Measurements from ENCODE around the gene RGS3. TPM values are rescaled to one million over a fixed set of nuclear protein-coding genes. Genes with fewer than 3 reads are reported as not detected.
"Not testable (repeated sequence)": the region's sequence is repeated elsewhere in the genome, so short reads cannot be mapped to it uniquely, and the experiment has no call there.

RGS3 gene
- total and polyA plus RNA-seq, 7 experiments from 2014 or later: 4.9 to 43.4 (median 11.6) TPM

DNA sequence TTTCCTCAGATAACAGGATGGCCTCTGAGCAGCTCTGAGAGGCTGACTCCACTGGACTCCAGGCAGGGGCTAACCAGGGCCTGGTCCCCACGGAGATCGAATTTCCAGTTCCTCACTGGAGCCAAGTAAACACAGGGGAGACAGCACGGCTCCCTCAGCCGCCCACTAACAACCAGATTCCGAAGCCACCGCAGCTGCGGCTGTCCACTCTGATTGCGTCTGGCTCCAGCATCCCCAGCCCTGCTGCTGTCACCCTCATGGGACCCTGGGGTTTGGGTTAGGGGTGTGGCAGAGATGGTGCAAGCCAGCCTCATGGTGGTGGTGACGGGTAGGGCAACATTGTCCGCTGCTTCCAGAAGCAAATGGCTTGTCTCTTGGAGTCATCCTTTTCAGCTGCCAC, 172.6 kb downstream of the RGS3 start:
- no peaks in the 10 kb centered on the region for H3K4me1 ChIP-seq (ENCODE audit: control insufficient read depth in 2 of 2, insufficient read depth in 2 of 2, low read length in 2 of 2)
- ChIA-PET POLR2A (no interaction called here), CTCF (no interaction called here)
- peaks cover 0 to 5% (median 0%) of the 10 kb centered on the region in 7 donors for H3K4me1 Mint-ChIP-seq
- no peaks in the 10 kb centered on the region for H3K36me3 Mint-ChIP-seq
- no peak overlapping the region for H3K27ac Mint-ChIP-seq
- ATAC-seq (no peak), DNase-seq (no peak)
- intact Hi-C loops (cut with micrococcal nuclease): no loop called here
- no peaks in the 10 kb centered on the region for H3K9me3 ChIP-seq (ENCODE audit: control insufficient read depth in 2 of 3, low read length in 3 of 3)
- peaks cover 0 to 3% (median 0%) of the 10 kb centered on the region in 11 donors for H3K9me3 Mint-ChIP-seq
- H3K27ac ChIP-seq (ENCODE audit: low read depth, low read length): no peak overlapping the region
- no peaks in the 10 kb centered on the region for H3K27me3 ChIP-seq (ENCODE audit: control insufficient read depth in 2 of 2, insufficient read depth in 2 of 2, low read length in 2 of 2)
- H3K27me3 Mint-ChIP-seq: peaks cover 0 to 20% (median 4%) of the 10 kb centered on the region in 5 donors
- no peak overlapping the region for H3K4me3 Mint-ChIP-seq
- H3K4me3 ChIP-seq (ENCODE audit: low read length): no peak overlapping the region
- H3K36me3 ChIP-seq (ENCODE audit: control insufficient read depth in 2 of 3, insufficient read depth in 3 of 3, low read length in 3 of 3): no peaks in the 10 kb centered on the region

DNA sequence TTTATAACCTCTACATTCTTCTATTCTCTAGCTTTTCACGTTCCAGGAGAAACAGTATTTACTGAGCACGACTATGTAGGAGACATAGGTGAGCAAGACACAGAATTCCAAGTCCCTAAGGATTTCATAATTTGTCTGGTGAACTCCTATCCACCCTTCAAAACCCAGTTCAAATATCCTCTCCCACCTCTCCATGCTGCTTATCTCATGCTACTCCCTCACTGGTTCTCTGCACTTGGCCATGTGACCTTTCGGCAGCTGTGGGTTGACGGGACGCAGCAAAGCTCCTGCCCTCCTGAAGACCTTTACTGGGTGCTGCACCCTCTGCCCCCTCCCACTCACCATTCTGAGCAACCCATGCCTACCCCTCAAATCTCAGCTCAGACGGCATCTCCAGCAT, 173.2 kb downstream of the RGS3 start:
- no peaks in the 10 kb centered on the region for H3K9me3 ChIP-seq (ENCODE audit: control insufficient read depth in 2 of 3, low read length in 3 of 3)
- Mint-ChIP-seq H3K27me3 (peaks cover 0 to 20% (median 4%) of the 10 kb centered on the region in 5 donors), H3K4me3 (no peak overlapping the region), H3K4me1 (peaks cover 0 to 5% (median 0%) of the 10 kb centered on the region in 7 donors), H3K36me3 (no peaks in the 10 kb centered on the region), H3K9me3 (peaks cover 0 to 3% (median 0%) of the 10 kb centered on the region in 11 donors), H3K27ac (no peak overlapping the region)
- H3K27me3 ChIP-seq (ENCODE audit: control insufficient read depth in 2 of 2, insufficient read depth in 2 of 2, low read length in 2 of 2): no peaks in the 10 kb centered on the region
- no peak for DNase-seq
- no peak overlapping the region for H3K4me3 ChIP-seq (ENCODE audit: low read length)
- intact Hi-C loops (cut with micrococcal nuclease): no loop called here
- CTCF ChIA-PET: no interaction called here
- H3K27ac ChIP-seq (ENCODE audit: low read depth, low read length): no peak overlapping the region
- no peaks in the 10 kb centered on the region for H3K36me3 ChIP-seq (ENCODE audit: control insufficient read depth in 2 of 3, insufficient read depth in 3 of 3, low read length in 3 of 3)
- no peaks in the 10 kb centered on the region for H3K4me1 ChIP-seq (ENCODE audit: control insufficient read depth in 2 of 2, insufficient read depth in 2 of 2, low read length in 2 of 2)
- POLR2A ChIA-PET: no interaction called here
- no peak for ATAC-seq

DNA sequence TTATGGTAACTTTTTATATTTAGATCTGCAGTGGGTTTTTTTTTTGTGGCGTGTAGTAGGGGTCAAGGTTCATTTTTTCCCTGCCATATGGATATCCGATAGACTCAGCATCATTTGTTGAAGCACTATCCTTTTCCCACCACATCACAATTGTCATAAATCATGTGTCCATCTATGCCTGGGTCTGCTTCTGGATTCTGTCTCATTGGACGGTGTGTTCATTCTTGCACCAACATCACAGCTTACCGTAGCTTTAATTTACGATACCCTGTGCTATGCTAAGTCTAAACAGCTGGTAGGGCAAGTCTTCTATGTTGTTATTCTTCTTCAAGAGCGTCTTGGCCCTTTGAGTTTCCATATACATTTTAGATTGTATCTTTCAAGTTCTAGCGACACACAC, 175.0 kb downstream of the RGS3 start:
- intact Hi-C loops (cut with micrococcal nuclease): no loop called here
- Mint-ChIP-seq H3K4me1 (peaks cover 0 to 1% (median 0%) of the 10 kb centered on the region in 7 donors), H3K27ac (no peak overlapping the region), H3K36me3 (no peaks in the 10 kb centered on the region), H3K4me3 (no peak overlapping the region), H3K27me3 (peaks cover 0 to 22% (median 6%) of the 10 kb centered on the region in 5 donors), H3K9me3 (peaks cover 0 to 8% (median 1%) of the 10 kb centered on the region in 11 donors)
- Histone ChIP-seq H3K27me3 (ENCODE audit: control insufficient read depth in 2 of 2, insufficient read depth in 2 of 2, low read length in 2 of 2) (no peaks in the 10 kb centered on the region), H3K9me3 (ENCODE audit: control insufficient read depth in 2 of 3, low read length in 3 of 3) (no peaks in the 10 kb centered on the region), H3K27ac (ENCODE audit: low read depth, low read length) (no peak overlapping the region), H3K36me3 (ENCODE audit: control insufficient read depth in 2 of 3, insufficient read depth in 3 of 3, low read length in 3 of 3) (no peaks in the 10 kb centered on the region), H3K4me1 (ENCODE audit: control insufficient read depth in 2 of 2, insufficient read depth in 2 of 2, low read length in 2 of 2) (no peaks in the 10 kb centered on the region), H3K4me3 (ENCODE audit: low read length) (no peak overlapping the region)
- ATAC-seq: no peak
- CTCF ChIA-PET: interaction anchor here (0.7 kb wide), 1 partner anchor 899 kb away, joined by 3 read pairs; no protein-coding TSS in a partner anchor
- no peak for DNase-seq
- POLR2A ChIA-PET: no interaction called here

DNA sequence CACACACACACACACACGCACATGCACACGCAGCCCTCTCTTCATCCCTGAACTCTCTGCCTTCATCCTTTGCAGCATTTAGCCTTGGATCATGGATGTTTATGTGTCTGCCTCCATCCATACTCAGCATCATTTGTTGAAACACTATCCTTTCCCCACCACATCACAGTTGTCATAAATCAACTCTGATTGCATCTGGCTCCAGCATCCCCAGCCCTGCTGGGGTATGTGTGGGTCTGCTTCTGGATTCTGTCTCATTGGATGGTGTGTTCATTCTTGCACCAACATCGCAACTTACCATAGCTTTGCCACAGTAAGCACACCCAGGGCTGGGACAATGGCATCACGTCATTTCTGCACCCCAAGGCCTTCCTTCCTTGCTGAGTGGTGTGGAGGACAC, 175.4 kb downstream of the RGS3 start:
- H3K27ac Mint-ChIP-seq: no peak overlapping the region
- no peaks in the 10 kb centered on the region for H3K36me3 ChIP-seq (ENCODE audit: control insufficient read depth in 2 of 3, insufficient read depth in 3 of 3, low read length in 3 of 3)
- H3K4me3 Mint-ChIP-seq: no peak overlapping the region
- DNase-seq (no peak), ATAC-seq (no peak)
- no peaks in the 10 kb centered on the region for H3K27me3 ChIP-seq (ENCODE audit: control insufficient read depth in 2 of 2, insufficient read depth in 2 of 2, low read length in 2 of 2)
- peaks cover 0 to 1% (median 0%) of the 10 kb centered on the region in 7 donors for H3K4me1 Mint-ChIP-seq
- no peaks in the 10 kb centered on the region for H3K36me3 Mint-ChIP-seq
- no peak overlapping the region for H3K27ac ChIP-seq (ENCODE audit: low read depth, low read length)
- H3K4me3 ChIP-seq (ENCODE audit: low read length): no peak overlapping the region
- intact Hi-C loops (cut with micrococcal nuclease): no loop called here
- ChIA-PET CTCF (interaction anchor here (0.6 to 0.7 kb wide), 2 partner anchors 578 to 899 kb away, joined by 3 read pairs; no protein-coding TSS in a partner anchor), POLR2A (no interaction called here)
- peaks cover 0 to 25% (median 10%) of the 10 kb centered on the region in 5 donors for H3K27me3 Mint-ChIP-seq
- H3K9me3 ChIP-seq (ENCODE audit: control insufficient read depth in 2 of 3, low read length in 3 of 3): no peaks in the 10 kb centered on the region
- no peaks in the 10 kb centered on the region for H3K4me1 ChIP-seq (ENCODE audit: control insufficient read depth in 2 of 2, insufficient read depth in 2 of 2, low read length in 2 of 2)
- peaks cover 0 to 12% (median 2%) of the 10 kb centered on the region in 11 donors for H3K9me3 Mint-ChIP-seq

DNA sequence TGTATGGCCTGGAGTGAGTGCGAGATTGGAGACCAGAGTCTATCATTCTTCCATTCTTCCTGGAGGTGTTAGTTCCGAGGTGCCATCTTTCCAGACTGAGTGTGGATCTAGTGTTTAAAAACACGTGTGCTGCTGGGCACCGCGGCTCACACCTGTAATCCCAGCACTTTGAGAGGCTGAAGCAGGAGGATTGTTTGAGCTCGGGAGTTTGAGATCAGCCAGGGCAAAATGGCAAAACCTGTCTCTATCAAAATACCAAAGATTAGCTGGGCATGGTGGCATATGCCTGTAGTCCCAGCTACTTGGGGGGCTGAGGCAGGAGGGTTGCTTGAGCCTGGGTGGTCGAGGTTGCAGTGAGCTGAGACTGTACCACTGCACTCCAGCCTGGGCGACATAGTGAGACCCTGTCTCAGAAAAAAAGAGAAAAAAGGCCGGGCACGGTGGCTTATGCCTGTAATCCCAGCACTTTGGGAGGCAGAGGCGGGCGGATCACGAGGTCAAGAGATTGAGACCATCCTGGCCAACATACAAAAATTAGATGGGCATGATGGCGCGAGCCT, 176.0 kb downstream of the RGS3 start:
- H3K9me3 ChIP-seq (ENCODE audit: control insufficient read depth in 2 of 3, low read length in 3 of 3); intact Hi-C loops (cut with micrococcal nuclease); H3K27ac ChIP-seq (ENCODE audit: low read depth, low read length); H3K4me1 ChIP-seq (ENCODE audit: control insufficient read depth in 2 of 2, insufficient read depth in 2 of 2, low read length in 2 of 2); DNase-seq; POLR2A ChIA-PET; H3K4me3 ChIP-seq (ENCODE audit: low read length); H3K4me1 Mint-ChIP-seq; H3K36me3 Mint-ChIP-seq; H3K36me3 ChIP-seq (ENCODE audit: control insufficient read depth in 2 of 3, insufficient read depth in 3 of 3, low read length in 3 of 3); H3K4me3 Mint-ChIP-seq; H3K27me3 ChIP-seq (ENCODE audit: control insufficient read depth in 2 of 2, insufficient read depth in 2 of 2, low read length in 2 of 2); ATAC-seq; H3K27ac Mint-ChIP-seq: not testable (repeated sequence)
- Mint-ChIP-seq H3K9me3 (peaks cover 0 to 13% (median 2%) of the 10 kb centered on the region in 11 donors), H3K27me3 (peaks cover 0 to 30% (median 12%) of the 10 kb centered on the region in 5 donors)
- CTCF ChIA-PET: interaction anchor here (0.6 kb wide), 1 partner anchor 577 kb away, joined by 3 read pairs; no protein-coding TSS in a partner anchor

DNA sequence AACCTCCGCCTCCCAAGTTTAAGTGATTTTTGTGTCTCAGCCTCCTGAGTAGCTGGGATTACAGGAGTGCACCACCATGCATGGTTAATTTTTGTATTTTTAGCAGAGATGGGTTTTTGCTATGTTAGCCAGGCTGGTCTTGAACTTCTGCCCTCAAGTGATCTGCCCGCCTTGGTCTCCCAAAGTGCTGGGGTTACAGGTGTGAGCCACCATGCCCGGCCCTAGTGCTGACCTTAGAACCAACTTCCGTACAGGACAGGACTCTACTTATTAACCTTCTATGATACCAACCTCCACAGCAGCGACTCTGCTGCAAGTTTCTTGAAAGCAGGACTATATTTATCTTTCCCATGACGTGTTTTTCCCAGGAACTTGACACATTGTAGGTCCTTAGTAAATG, 176.9 kb downstream of the RGS3 start:
- no peak for ATAC-seq
- no peak overlapping the region for H3K27ac ChIP-seq (ENCODE audit: low read depth, low read length)
- intact Hi-C loops (cut with micrococcal nuclease): no loop called here
- Mint-ChIP-seq H3K27me3 (peaks cover 0 to 37% (median 10%) of the 10 kb centered on the region in 5 donors), H3K4me1 (peaks cover 0 to 1% (median 0%) of the 10 kb centered on the region in 7 donors), H3K4me3 (no peak overlapping the region), H3K9me3 (peaks cover 0 to 13% (median 2%) of the 10 kb centered on the region in 11 donors), H3K36me3 (no peaks in the 10 kb centered on the region), H3K27ac (no peak overlapping the region)
- no peaks in the 10 kb centered on the region for H3K36me3 ChIP-seq (ENCODE audit: control insufficient read depth in 2 of 3, insufficient read depth in 3 of 3, low read length in 3 of 3)
- no peaks in the 10 kb centered on the region for H3K27me3 ChIP-seq (ENCODE audit: control insufficient read depth in 2 of 2, insufficient read depth in 2 of 2, low read length in 2 of 2)
- POLR2A ChIA-PET: no interaction called here
- H3K4me1 ChIP-seq (ENCODE audit: control insufficient read depth in 2 of 2, insufficient read depth in 2 of 2, low read length in 2 of 2): no peaks in the 10 kb centered on the region
- H3K4me3 ChIP-seq (ENCODE audit: low read length): no peak overlapping the region
- H3K9me3 ChIP-seq (ENCODE audit: control insufficient read depth in 2 of 3, low read length in 3 of 3): no peaks in the 10 kb centered on the region
- CTCF ChIA-PET: no interaction called here
- DNase-seq: no peak
